ENCODE data around the gene CDCA5. TPM values are rescaled to one million over a fixed set of nuclear protein-coding genes. Genes with fewer than 3 reads are reported as not detected.
A peak's percentile ranks its signal among the peaks of the same experiment; 100 is the strongest.

CDCA5 gene
- total RNA-seq, 1 experiment from 2014 or later: 119 TPM

DNA sequence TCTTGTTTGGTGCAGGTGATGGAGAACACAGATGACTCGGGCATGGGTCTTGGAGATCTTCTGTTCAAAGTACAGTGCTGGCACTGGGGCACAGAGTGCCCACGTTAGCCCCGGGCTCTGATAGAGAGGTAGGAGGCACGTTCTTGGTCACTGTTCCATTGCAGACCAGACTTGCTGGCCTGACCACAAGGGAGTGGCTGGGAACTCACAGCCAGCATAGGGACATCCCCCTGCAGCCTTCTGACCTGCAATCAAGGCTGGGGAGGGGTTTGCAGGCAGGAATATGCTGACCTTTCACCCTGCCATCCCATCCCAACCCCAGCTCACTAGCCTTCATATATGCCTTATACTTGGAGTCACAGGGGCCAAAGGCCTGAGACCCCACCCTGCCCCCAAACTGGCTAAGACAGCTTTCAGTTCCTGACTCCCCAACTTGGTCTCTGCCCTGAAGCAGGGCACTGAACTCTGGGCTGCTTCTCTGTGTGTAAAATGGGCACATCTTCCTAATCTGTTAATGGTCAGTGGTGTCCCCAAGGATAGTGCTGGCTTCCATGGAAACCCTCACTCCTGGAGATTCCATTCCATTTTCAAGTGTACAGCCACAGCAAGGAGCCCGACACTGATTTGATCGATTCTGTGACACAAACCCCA, 42.9 kb upstream of the CDCA5 start:
- TF ChIP-seq EZH2 (IDR thresholded peaks at IDR 0.05; ENCODE audit: borderline replicate concordance, low read depth, low read length, poor library complexity, severe bottlenecking): no peak
- no peak for TF ChIP-seq CTCF (conservative IDR thresholded peaks at IDR 0.05; ENCODE audit: low read depth, low read length)
- ChIA-PET CTCF (no interaction called here), POLR2A (ENCODE audit: low non-redundant PET) (no interaction called here)

GRCh38 chr11:65125197-65126056, 41.6 kb upstream of the CDCA5 start:
- CTCF ChIA-PET: no interaction called here

More for the DNA sequence above, 42.9 kb upstream of the CDCA5 start:
- no peak overlapping the region for H3K4me3 ChIP-seq (ENCODE audit: low read depth, low read length, poor library complexity, severe bottlenecking)
- BruUV-seq (replicated peaks): no TSS peak
- DNase-seq (ENCODE audit: low spot score): no peak
- intact Hi-C loops (cut with micrococcal nuclease; ENCODE audit: unreplicated experiment): no loop called here
- H3K9me3 ChIP-seq (ENCODE audit: low read depth, low read length, poor library complexity, severe bottlenecking): no peaks in the 10 kb centered on the region
- H3K27me3 ChIP-seq (replicated peaks; ENCODE audit: insufficient read depth, low read depth, low read length, poor library complexity): no peaks in the 10 kb centered on the region
- H3K36me3 ChIP-seq (ENCODE audit: insufficient read depth, low read length, poor library complexity, severe bottlenecking): peaks cover 67% of the 10 kb centered on the region
- no peak overlapping the region for H3K27ac ChIP-seq (ENCODE audit: low read depth, low read length, poor library complexity, severe bottlenecking)
- no peaks in the 10 kb centered on the region for H3K4me1 ChIP-seq (ENCODE audit: insufficient read depth, low read length, poor library complexity, severe bottlenecking)

GRCh38 chr11:65124480-65125196, 40.8 kb upstream of the CDCA5 start:
- no peak for DNase-seq (ENCODE audit: low spot score)
- Histone ChIP-seq H3K27ac (ENCODE audit: low read depth, low read length, poor library complexity, severe bottlenecking) (no peak overlapping the region), H3K4me1 (ENCODE audit: insufficient read depth, low read length, poor library complexity, severe bottlenecking) (peaks cover 10% of the 10 kb centered on the region), H3K9me3 (ENCODE audit: low read depth, low read length, poor library complexity, severe bottlenecking) (no peaks in the 10 kb centered on the region), H3K27me3 (replicated peaks; ENCODE audit: insufficient read depth, low read depth, low read length, poor library complexity) (no peaks in the 10 kb centered on the region), H3K36me3 (ENCODE audit: insufficient read depth, low read length, poor library complexity, severe bottlenecking) (peaks cover 65% of the 10 kb centered on the region), H3K4me3 (ENCODE audit: low read depth, low read length, poor library complexity, severe bottlenecking) (no peak overlapping the region)
- TF ChIP-seq EZH2 (IDR thresholded peaks at IDR 0.05; ENCODE audit: borderline replicate concordance, low read depth, low read length, poor library complexity, severe bottlenecking): no peak
- TF ChIP-seq CTCF (conservative IDR thresholded peaks at IDR 0.05; ENCODE audit: low read depth, low read length): no peak
- ChIA-PET POLR2A (ENCODE audit: low non-redundant PET) (no interaction called here), CTCF (no interaction called here)
- intact Hi-C loops (cut with micrococcal nuclease; ENCODE audit: unreplicated experiment): no loop called here
- TSS peak; percentile 4 for BruUV-seq (replicated peaks)

More at GRCh38 chr11:65125197-65126056, 41.6 kb upstream of the CDCA5 start:
- Histone ChIP-seq H3K27me3 (replicated peaks; ENCODE audit: insufficient read depth, low read depth, low read length, poor library complexity) (no peaks in the 10 kb centered on the region), H3K36me3 (ENCODE audit: insufficient read depth, low read length, poor library complexity, severe bottlenecking) (peaks cover 64% of the 10 kb centered on the region), H3K4me3 (ENCODE audit: low read depth, low read length, poor library complexity, severe bottlenecking) (no peak overlapping the region), H3K9me3 (ENCODE audit: low read depth, low read length, poor library complexity, severe bottlenecking) (no peaks in the 10 kb centered on the region), H3K4me1 (ENCODE audit: insufficient read depth, low read length, poor library complexity, severe bottlenecking) (peaks cover 10% of the 10 kb centered on the region), H3K27ac (ENCODE audit: low read depth, low read length, poor library complexity, severe bottlenecking) (no peak overlapping the region)
- no peak for DNase-seq (ENCODE audit: low spot score)
- intact Hi-C loops (cut with micrococcal nuclease; ENCODE audit: unreplicated experiment): no loop called here
- BruUV-seq (replicated peaks): no TSS peak
- TF ChIP-seq EZH2 (IDR thresholded peaks at IDR 0.05; ENCODE audit: borderline replicate concordance, low read depth, low read length, poor library complexity, severe bottlenecking): no peak
- POLR2A ChIA-PET (ENCODE audit: low non-redundant PET): no interaction called here
